AG08395 (cell line): ENCODE data around the gene ADD3.
"Not testable (repeated sequence)": the region's sequence is repeated elsewhere in the genome, so short reads cannot be mapped to it uniquely, and the experiment has no call there.

ENCODE experiments used
- DNase-seq: peaks from one replicate; pipeline ENCODE4 v3.0.0; 2012; ENCODE audit warnings: mixed read lengths, low spot score

The ADD3 gene

DNA sequence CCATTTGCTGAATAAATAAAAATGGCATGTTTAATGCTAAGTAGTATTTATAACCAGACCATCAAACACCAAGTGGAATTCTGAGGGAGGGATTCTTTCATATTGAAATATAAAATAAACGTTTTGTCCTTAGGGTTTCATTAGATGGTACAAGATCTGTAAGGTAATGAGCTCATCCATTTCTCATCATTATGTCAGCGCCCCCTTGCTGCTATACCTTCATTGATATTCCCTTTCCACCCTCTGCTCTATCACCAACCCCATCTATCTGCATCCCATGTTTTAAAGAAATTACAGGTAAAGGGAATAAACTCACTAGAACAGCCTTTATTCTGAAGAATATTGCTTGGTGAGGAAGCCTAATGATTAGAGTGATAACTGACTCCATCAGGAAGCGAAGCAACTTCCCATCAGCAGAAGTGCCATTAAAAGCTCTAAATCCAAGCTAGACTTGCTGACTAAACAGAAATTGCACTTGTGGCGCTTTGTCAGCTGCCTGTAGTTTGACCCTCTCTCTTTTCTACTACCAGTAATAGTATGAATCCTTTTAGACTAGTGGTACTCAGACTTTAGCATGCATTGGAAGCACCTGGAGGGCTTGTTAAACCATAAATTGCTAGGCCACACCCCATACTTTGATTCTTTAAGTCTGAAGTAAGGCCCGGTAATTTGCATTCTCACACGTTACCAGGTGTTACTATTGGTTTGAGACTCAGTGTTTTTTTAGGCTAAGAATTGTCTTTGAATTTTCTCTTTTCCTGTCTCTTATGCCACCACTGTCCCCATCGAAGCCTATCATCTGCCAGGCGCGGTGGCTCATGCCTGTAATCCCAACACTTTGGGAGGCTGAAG, 27.5 kb downstream of the ADD3 start:
- no peak for DNase-seq

- DNase-seq = no peak
Measured at GRCh38 chr10:110036640-110037039, 28.9 kb downstream of the ADD3 start.

GRCh38 chr10:110039254-110039653, 31.5 kb downstream of the ADD3 start:
- no peak for DNase-seq

- DNase-seq = no peak
Measured at GRCh38 chr10:110040108-110040507, 32.3 kb downstream of the ADD3 start.

DNA sequence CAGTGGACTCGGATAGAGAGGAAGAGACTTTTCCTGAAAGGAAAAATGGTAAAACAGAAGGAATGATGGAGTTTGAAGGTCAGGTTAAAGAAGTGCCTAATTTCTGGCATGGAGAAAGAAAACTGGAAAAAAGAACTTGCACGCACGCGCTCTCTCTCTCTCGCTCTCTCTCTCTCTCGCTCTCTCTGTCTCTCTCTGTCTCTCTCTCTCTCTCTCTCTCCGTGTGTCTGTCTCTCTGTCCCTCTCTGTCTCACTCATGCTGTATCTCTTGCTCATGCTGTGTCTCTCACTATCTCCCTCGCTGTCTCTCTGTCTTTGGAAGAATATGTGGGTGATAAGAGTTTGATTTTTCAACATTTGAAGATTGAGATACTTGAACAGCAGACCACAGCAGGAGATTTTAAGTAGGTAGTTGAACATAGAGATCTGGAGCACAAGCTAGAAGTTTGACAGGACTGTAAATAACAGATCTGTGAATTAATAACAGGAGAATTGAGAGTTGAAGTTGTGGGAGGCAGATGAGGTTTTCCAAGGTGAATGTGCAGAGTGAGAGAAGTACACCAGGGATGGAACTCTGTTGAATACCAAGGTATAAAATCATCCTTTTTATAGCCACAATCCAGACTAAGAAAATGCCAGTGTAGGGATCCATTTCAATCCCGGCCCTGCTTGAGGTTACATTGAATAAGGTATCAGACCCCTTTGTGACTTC, 33.1 kb downstream of the ADD3 start:
- no peak for DNase-seq

- DNase-seq = no peak
Measured at GRCh38 chr10:110041479-110041829, 33.7 kb downstream of the ADD3 start.

- no peak for DNase-seq
Measured at GRCh38 chr10:110042181-110042580, 34.4 kb downstream of the ADD3 start.

DNA sequence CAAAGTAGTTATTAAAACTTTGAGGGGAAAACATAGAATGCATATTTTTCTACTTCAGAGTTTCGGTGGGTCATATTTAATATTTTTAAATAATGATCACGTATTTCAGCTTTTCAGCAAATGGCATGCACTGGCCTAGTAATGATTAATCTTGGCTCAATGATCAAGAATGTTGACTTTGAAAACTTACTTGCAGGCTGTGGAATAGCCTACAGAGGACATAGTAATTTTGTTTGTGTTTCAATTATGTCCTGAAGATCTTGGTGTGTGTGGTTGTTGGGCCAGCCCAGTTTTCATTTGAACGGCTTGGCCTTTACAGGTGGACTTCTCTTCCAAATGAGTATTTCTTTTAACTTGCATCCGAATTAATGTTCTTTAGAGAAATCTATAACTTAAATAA, 35.1 kb downstream of the ADD3 start:
- no peak for DNase-seq

DNA sequence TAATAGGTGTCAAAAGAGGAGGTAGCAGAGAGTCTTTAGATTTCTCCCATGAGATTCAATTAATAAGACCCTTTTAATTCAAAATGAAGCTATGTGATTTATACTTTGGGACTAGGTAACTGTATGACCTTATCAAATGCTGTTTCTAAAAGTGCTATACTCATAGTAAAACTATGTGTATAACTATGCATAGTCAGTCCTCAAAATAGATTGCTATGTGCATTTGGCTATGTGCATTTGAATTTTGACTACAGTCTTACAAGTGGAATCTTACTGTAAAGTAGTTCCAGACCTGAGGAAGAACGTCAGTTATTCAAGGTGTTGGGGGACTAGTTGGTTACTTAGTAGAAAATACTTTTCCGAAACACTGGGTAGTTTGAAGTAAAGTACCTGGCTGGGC, 36.9 kb downstream of the ADD3 start:
- DNase-seq = no peak

DNA sequence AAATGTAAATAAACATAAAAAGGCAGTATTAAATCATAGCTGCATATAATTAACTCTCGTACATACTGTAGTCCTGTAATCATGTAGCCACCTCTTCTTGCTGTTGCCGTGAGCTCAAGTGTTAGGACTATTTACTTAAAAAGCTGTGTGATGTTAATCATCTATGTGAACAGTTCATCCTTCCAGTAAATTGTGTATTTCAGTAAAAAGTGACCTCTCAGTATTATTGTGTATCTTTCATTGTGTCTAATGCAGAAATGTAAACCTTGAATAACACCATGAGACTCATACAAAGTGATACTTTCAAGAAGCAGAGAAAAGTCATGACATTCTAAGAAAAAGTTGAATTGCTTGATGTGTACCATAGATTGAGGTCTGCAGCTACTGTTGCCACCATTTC, 38.0 kb downstream of the ADD3 start:
- DNase-seq = no peak

GRCh38 chr10:110048145-110048544, 40.4 kb downstream of the ADD3 start:
- not testable (repeated sequence) for DNase-seq

GRCh38 chr10:110048781-110049180, 41.0 kb downstream of the ADD3 start:
- DNase-seq = no peak

GRCh38 chr10:110049889-110050591, 42.3 kb downstream of the ADD3 start:
- not testable (repeated sequence) for DNase-seq

DNA sequence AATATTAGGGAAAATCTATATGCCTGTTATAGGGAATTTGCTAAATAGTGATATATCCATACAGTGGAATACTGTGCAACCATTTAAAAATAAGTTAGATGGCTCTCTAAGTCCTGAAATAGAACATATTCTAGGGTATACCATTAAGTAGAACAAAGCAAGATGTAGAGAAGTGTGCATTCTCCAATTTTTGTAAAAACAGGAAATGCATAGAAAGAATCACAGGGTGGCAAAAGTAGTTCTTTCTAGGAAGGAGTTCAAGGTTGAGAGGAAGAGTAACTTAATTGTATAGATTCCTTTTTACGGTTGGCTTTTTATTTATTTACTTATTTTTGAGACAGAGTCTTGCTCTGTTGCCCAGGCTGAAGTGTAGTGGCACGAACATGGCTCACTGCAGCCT, 43.7 kb downstream of the ADD3 start:
- no peak for DNase-seq

DNA sequence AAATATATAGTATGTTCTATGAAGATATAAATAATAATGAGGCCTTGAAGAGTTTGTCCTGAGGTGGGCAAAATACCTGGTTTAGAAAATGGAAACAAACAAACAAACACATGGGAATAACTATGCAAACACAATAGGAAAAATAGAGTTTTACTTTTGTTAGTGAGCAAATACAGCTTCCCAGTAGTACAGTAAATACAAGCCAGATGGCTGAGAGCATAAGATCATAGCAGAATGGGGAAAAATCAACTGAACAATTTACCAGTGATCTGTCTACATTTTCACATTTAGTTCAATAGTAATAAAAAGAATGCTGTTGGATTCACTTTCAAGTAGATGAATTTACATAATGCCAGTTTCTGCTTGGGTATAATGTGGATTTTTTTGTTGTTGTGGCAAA, 45.1 kb downstream of the ADD3 start:
- DNase-seq = no peak

DNA sequence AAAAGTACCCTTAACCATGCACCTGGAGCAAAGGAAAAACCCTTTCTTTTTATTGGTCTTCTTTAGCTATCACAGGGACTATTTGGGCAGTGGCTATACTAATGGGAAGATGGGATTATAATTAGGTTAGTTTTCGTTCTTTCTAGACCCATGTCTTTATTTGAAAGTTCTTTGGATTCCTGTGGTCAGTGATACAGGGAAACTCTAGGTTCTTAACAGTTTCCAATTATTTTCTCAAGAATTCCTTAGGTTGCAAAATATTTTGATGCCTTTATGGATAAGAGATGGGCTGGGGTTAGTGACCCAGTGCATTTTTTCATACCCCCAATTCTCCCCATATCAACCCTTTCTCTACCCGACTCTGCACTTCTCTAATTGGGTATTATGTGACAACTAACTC, 49.0 kb downstream of the ADD3 start:
- DNase-seq = peak; percentile 69

- DNase-seq = no peak
Measured at GRCh38 chr10:110057456-110057855, 49.7 kb downstream of the ADD3 start.

- no peak for DNase-seq
Measured at GRCh38 chr10:110058212-110058611, 50.4 kb downstream of the ADD3 start.

GRCh38 chr10:110059925-110060324, 52.1 kb downstream of the ADD3 start:
- no peak for DNase-seq

GRCh38 chr10:110061687-110062086, 53.9 kb downstream of the ADD3 start:
- DNase-seq = no peak

- no peak for DNase-seq
Measured at GRCh38 chr10:110065269-110065668, 57.5 kb downstream of the ADD3 start.

- DNase-seq = peak; percentile 7
Measured at GRCh38 chr10:110067960-110068770, 60.4 kb downstream of the ADD3 start.
